SK-N-SH (cell line): Measurements from ENCODE around the gene COPS7A.

Experiments
- CTCF ChIP-seq: fragments of 200-600 bp; sonication (generic); IDR thresholded peaks from 2 replicates; pipeline ENCODE4 v1.6.1; 2017; ENCODE audit warnings: antibody characterized with exemption, mild to moderate bottlenecking, moderate library complexity
- GABPA ChIP-seq: IDR thresholded peaks from 2 replicates; pipeline ENCODE4 v1.4.0; 2012; ENCODE audit warnings: low read depth, mild to moderate bottlenecking
- JUND ChIP-seq: IDR thresholded peaks from 2 replicates; pipeline ENCODE4 v1.4.0; 2012
- MAX ChIP-seq: IDR thresholded peaks from 2 replicates; pipeline ENCODE4 v1.4.0; 2012; ENCODE audit warnings: low read depth
- POLR2AphosphoS5 ChIP-seq: IDR thresholded peaks from 2 replicates; pipeline ENCODE4 v1.6.1; 2012; ENCODE audit warnings: low read depth, low read length
- RAD21 ChIP-seq: IDR thresholded peaks from 2 replicates; pipeline ENCODE4 v1.6.1; 2012; ENCODE audit warnings: mild to moderate bottlenecking, low read length
- TCF12 ChIP-seq: IDR thresholded peaks from 2 replicates; pipeline ENCODE4 v1.4.0; 2012
- USF2 ChIP-seq: fragments of 150-350 bp; IDR thresholded peaks from 2 replicates; pipeline ENCODE4 v1.6.1; 2017; ENCODE audit warnings: antibody characterized with exemption, low read length, low read depth, borderline replicate concordance
- YY1 ChIP-seq: IDR thresholded peaks from 2 replicates; pipeline ENCODE4 v1.4.0; 2012; ENCODE audit warnings: low read depth, mild to moderate bottlenecking

- no peak for TF ChIP-seq CTCF
- TF ChIP-seq YY1 = no peak
- TF ChIP-seq POLR2AphosphoS5 = no peak
- TF ChIP-seq RAD21 = no peak
- TF ChIP-seq MAX = no peak
- TF ChIP-seq JUND = no peak
- TF ChIP-seq GABPA = no peak
- no peak for TF ChIP-seq TCF12
- TF ChIP-seq USF2 = no peak
Measured at GRCh38 chr12:6751767-6752166, 27.9 kb downstream of the COPS7A start.
